ENCODE data around the gene COL26A1.
A peak's percentile ranks its signal among the peaks of the same experiment; 100 is the strongest.

COL26A1 gene

DNA sequence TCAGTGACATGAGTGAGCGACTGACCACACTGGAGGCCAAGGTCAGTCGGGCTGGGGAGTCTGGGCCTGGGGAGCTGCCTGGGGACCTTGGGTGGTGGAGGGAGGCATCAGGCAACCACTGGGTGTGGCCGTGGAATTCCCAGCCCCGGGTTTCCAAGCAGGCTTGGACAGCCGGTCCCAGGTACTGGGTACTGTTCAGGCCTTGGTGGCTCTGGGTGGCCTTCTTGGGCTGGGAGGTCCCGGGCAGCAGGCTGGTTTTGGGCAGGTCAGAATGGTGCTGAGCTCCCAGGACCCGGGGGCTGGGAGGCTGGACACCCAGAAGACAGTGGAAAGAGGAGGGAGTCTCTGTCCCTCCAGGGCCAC is 170.4 kb downstream of the COL26A1 start:
- no peak for DNase-seq (ENCODE audit: low spot score)

DNA sequence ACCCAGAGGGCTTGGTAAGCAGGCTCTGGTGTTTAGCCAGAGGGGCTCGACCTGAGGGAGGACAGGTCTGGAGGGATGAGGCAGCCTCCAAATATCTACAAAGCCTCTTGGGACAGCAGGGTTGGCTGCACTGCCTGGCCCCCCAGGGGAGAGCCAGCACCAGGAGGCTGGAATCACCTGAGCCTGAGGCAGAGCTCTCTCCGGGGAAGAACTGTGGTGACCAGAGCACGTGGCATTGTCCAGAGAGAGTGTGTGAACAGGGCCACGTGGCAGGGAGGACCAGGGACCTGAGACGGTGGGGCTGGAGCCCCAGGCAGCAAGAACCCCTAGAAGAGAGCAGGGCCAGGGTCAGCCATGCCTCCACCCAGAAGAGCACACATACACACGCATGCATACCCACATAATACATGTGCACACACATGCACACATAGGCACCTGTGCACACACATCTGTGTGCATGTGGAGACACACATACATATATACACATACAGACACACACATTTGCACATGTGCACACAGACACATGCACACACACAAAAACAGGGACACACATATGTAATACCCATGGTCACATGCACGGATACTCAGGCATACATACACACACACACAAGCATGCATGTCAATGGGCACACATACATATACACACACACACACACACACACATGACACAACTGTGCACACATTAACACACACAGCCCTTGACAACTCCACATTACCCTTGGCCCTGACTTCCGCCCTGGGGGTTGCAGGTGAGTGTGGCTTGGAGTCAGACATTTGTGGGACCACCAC is 171.5 kb downstream of the COL26A1 start:
- DNase-seq (ENCODE audit: low spot score), result no peak

DNA sequence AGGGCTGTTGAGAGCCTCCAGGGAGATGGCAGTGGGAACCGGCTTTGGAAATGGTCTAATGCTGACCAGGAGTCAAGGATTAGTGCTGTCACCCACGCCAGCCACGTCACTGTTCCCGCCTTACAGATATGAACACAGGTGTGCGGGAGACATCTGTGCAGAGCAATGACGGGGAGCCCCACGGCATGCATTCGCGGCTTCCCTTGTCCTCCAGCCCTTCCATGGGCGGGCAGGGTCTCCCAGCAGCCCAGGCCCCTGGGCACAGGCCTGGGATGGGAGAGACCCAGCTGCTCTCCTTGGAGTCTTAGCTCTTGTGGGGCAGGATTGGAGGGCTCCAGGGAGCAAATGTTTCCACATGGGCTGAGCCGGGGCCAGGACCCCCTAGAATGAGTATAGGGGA is 172.2 kb downstream of the COL26A1 start:
- no peak for DNase-seq (ENCODE audit: low spot score)

GRCh38 chr7:101535351-101535751 is 172.7 kb downstream of the COL26A1 start:
- no peak for DNase-seq (ENCODE audit: low spot score)

DNA sequence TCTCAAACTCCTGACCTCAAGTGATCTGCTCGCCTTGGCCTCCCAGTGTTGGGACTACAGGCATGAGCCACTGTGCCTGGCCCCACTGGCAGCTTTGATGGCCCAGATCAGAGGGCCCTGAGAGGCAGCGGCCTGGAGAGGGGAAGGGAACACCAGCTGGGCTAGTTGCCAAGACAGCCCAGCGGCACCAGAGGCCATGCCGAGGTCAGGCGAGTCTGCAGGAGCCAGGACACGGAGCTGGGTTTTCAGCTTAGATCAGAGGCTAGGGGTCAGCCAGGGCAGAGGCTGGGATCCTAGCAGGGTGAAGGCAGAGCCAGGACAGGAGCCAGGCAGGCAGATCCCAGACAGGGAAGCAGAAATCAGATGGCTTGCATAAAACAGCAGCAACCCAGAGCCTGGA is 173.6 kb downstream of the COL26A1 start:
- no peak for DNase-seq (ENCODE audit: low spot score)

GRCh38 chr7:101536668-101537067 is 174.0 kb downstream of the COL26A1 start:
- no peak for DNase-seq (ENCODE audit: low spot score)

DNA sequence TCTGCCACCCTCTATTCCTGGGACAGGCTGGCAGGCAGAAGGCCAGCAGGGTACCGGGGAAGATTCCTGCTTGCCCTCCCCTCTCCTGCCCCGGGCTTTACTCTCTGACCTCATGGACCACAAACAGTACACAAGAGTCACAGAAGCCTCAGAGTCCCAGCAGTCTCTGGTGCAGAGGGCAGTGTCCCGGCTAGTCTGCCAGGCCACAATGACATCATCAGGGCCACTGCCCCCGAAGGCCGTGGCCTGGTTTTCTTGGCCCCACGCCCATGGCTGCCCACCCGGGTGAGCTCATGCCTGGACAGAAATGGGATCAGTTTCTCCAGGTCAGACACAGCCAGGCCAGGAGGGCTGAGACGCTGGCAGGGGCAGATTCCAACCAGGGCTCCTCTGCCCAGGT is 174.5 kb downstream of the COL26A1 start:
- no peak for DNase-seq (ENCODE audit: low spot score)

GRCh38 chr7:101537935-101538595 is 175.4 kb downstream of the COL26A1 start:
- DNase-seq (ENCODE audit: low spot score), result no peak

DNA sequence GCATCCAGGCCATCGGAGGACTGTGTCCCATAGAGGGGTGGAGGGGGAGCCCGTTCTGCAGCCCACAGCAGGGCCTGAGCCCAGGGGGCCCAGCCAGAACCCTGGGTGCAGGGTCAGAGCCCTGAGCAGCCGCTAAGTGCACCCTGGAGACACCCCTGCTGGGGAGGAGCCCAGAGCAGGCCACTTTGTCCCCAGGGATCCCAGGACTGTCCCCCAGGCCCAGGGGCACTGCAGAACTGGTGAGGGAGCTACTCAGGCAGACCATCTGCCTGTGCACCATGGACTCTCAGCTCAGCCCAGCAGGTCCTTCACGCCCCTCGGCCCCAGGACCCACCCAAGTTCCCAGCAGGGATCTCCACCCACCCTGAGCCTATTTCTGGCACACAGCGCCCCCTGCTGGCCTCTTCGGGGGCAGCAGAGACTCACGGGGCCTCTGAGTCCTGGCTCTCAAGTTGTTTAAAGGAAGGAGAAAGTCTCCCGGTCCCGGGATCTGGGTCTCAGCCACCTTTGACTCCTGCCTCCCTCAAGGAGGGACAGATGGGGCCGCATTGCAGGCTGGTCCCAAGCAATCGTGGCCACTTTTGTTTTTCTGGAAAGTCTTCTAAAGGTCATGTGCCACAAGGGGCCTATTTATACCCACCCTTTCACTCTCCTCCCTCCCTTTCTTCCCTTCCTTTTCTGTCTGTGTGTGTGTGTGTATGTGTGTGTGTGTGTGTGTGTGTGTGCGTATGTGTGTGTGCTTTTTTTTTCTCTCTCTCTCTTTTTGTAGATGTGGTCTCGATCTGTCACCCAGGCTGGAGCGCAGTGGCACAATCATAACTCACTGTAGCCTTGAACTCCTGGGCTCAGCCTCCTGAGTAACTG is 176.2 kb downstream of the COL26A1 start:
- DNase-seq (ENCODE audit: low spot score), result peak; percentile 59

DNA sequence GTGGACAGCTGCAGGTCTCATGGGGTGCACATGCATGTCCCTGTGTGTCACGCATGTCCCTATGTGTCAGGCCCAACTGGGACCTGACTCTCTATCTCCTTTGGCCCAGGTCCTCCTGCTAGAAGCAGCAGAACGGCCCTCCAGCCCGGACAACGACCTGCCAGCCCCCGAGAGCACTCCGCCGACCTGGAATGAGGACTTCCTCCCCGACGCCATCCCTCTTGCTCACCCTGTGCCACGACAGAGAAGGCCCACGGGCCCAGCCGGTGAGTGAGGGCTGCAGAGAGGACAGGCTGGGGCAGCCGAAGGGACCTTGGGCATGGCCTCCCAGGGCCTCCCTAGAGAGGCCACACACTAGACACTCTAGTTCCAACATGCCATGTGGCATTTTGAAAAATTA is 177.1 kb downstream of the COL26A1 start:
- no peak for DNase-seq (ENCODE audit: low spot score)

DNA sequence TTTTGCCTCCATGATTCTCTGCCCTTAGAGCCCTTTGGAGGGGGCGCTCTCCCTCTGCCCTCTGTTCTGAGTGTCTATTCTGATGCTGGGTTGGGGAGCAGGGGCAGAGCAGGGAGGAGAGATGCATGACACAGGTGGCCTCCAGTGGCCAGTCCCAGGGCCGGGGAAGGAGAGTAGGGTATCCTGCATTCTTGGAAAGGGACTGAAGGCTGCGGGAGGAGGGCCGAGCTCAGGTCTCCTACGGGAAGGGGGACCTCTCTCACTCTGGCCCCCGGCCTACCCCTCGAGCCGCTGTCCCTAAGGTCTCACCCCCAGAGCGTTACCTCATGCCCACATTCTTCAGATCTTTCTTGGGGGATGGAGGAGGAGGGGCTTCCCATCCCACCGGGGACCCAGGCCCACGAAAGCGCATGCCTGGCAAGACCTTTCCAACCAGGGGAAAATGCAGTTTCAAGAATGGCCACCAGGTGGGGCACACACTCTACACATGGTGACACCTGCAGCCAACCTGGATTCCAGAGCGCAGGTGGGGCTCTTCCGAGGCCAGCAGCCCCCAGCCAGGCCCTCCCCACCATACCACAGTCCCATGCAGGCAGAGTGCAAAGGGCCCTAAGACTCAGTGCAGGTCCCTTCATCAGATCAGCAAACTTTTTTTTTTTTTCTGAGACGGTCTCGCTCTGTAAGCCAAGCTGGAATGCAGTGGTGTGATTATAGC is 180.0 kb downstream of the COL26A1 start:
- DNase-seq (ENCODE audit: low spot score), result peak; percentile 67

GRCh38 chr7:101543242-101543766 is 180.6 kb downstream of the COL26A1 start:
- DNase-seq (ENCODE audit: low spot score), result no peak

DNA sequence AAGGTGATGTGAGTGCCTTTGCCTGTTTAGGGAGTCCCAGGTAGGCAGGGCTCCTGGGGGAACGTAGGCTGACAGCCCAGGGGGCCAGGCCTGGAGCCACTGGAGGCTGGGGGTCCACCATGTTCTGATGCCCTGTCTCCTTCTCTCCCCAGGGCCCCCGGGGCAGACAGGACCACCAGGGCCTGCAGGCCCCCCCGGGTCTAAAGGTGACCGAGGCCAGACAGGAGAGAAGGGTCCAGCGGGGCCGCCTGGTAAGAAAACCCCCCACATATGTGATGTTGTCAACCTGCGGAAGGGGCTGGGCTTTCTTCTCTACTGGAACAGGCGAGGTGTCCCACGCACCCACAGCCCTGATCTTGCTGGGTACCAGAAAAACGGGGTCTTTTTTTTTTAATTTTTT is 181.2 kb downstream of the COL26A1 start:
- DNase-seq (ENCODE audit: low spot score), result no peak

DNA sequence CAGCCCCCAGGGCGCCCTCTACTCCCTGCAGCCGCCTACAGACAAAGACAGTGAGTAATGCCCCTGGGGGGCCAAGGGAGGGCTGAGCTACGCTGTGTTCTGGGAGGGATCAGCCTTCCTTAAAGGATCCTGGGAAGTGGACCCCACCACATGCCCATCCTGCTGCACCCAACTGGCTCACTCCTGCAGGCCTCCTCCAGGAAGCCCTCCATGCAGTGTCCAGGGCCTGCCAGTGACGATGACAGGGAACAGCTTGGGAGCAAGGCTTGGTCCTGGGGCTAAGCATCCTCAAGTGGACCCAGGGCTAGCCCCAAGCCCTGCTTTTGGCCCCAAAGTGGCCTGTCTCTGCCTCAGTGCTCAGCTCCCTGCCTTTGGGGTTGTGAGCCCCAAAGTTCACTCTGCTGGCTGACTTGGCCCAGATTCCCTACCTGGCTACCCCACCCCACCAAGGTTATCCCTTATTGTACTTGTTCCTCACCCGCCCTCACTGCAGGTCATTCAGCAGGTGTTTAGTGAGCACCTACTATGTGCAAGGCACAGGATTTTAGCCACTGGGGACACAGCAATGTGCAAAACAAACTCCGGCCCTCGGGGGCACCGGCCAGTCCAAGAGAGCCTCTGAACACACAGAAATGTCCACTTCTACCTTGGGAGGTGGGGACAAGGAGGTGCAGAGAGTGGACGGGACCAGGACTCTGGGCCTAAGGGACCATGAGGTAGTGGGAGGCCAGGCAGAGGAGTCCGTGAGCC is 182.9 kb downstream of the COL26A1 start:
- no peak for DNase-seq (ENCODE audit: low spot score)

DNA sequence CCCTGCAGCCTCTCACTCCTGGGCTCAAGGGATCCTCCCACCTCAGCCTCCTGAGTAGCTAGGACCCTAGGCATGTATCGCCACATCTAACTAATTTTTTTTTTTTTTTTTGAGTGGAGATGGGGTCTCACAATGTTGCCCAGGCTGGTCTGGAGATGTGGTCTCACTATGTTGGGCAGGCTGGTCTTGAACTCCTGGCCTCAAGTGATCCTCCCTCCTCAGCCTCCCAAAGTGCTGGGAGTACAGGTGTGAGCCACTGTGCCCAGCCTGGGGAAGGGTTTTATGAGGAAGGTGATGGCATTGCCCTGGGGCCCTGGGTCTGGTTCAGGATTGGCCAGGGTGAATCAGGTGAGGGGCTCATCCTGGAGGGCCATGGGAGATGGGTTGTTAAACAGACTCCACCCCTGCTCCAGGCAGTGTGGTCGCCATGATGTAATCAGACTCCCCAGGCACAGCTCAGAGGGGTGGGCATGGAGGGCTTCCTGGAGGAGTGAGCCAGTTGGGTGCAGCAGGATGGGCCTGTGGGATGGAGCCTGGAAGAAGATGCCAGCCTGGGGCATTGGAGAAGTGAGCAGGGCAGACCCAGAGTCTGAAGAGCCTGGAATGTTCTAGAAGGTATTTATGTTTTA is 183.7 kb downstream of the COL26A1 start:
- DNase-seq (ENCODE audit: low spot score), result no peak

DNA sequence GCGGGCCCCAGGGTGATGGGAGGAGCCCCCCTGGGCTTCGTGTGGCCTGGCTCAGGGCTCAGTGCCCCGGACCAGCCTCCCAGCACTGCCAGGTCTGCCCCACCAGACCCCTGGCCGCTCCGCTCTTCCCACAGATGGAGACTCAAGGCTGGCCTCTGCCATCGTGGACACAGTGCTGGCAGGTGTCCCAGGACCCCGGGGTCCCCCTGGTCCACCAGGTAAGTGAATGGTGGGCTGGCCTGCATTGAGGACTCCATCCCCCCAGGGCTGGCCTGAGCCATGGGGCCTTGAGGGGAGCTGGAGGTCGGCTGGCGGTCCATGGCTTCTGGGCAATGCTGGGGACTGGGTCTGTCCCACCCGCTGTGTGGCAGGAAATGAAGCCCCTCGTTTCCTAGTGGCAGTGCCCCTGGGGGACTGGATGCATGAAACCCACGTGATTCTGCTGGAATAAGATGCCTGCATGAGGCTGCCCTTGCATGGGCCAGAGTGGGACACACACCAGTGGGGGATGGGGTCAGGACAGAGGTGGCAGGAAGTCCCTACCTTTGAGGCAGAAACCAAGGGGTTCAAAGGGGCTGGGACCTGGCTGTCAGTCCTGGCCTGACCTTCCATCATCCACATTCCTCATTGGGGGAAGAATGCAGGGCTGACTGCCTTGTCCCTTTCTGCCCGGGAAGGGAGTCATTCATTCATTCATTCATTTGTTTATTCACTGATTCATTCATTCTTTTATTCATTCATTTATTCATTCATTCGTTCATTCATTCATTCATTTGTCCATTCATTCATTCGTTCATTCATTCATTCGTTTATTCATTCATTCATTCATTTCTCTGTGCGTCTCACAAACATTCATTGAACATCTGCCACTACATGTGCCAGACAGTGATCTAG is 184.6 kb downstream of the COL26A1 start:
- no peak for DNase-seq (ENCODE audit: low spot score)

- no peak for DNase-seq (ENCODE audit: low spot score)
Observed at GRCh38 chr7:101547916-101548661, 185.4 kb downstream of the COL26A1 start.

GRCh38 chr7:101549734-101550133 is 187.1 kb downstream of the COL26A1 start:
- no peak for DNase-seq (ENCODE audit: low spot score)
